GM12864 (cell line): Measurements from ENCODE around the gene PDCD2L.

Source experiments
- DNase-seq: peaks from one replicate; pipeline ENCODE4 v3.0.0-alpha.2; 2011; ENCODE audit warnings: low read depth
- H3K4me3 ChIP-seq: 2 replicates; pipeline ENCODE4 v1.5.1; 2011; ENCODE audit warnings: mild to moderate bottlenecking, low read depth, low read length, control low read depth
- CTCF ChIP-seq: IDR thresholded peaks from 2 replicates; pipeline ENCODE4 v1.5.1; 2011; ENCODE audit warnings: low read depth, mild to moderate bottlenecking, moderate library complexity, low read length, control low read depth, inconsistent platforms; ENCODE audit errors: missing control alignments

The PDCD2L gene

GRCh38 chr19:34373601-34374288 is 30.5 kb upstream of the PDCD2L start:
- no peak for TF ChIP-seq CTCF
- no peak overlapping the region for H3K4me3 ChIP-seq

GRCh38 chr19:34375598-34375997 is 28.6 kb upstream of the PDCD2L start:
- no peak for TF ChIP-seq CTCF
- DNase-seq, result no peak
- no peak overlapping the region for H3K4me3 ChIP-seq

More at GRCh38 chr19:34373601-34374288, 30.5 kb upstream of the PDCD2L start:
- DNase-seq, result no peak

DNA sequence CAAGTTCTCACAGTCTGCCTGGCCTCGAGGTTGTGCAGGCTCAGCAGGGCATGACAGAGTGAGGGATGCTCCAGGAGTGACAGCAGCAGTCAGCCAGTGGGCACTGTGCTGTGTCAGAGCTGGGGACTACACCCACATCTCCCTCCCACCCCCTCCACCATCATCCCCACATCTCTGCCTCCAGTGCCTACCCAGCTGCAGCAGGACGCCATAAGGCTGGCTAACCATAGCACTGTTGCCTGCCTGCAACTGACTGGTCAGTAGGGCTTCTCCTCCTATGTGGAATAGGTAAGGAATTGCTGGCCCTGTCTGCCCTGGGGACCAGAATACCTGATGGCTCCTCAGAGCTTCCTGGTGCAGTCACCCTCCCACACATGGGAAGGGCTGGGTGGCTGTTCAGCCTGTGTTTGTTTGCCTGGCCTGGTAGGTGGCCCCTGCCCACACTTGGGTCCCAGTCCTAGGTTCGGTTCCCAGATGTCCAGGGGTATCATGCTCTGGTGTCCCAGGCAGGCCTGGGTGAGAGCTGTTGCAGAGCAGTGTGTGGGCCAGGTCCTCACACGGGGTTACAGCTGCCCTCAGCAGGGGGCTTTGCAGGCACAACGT is 23.5 kb upstream of the PDCD2L start:
- no peak for TF ChIP-seq CTCF
- no peak overlapping the region for H3K4me3 ChIP-seq
- DNase-seq, result no peak

DNA sequence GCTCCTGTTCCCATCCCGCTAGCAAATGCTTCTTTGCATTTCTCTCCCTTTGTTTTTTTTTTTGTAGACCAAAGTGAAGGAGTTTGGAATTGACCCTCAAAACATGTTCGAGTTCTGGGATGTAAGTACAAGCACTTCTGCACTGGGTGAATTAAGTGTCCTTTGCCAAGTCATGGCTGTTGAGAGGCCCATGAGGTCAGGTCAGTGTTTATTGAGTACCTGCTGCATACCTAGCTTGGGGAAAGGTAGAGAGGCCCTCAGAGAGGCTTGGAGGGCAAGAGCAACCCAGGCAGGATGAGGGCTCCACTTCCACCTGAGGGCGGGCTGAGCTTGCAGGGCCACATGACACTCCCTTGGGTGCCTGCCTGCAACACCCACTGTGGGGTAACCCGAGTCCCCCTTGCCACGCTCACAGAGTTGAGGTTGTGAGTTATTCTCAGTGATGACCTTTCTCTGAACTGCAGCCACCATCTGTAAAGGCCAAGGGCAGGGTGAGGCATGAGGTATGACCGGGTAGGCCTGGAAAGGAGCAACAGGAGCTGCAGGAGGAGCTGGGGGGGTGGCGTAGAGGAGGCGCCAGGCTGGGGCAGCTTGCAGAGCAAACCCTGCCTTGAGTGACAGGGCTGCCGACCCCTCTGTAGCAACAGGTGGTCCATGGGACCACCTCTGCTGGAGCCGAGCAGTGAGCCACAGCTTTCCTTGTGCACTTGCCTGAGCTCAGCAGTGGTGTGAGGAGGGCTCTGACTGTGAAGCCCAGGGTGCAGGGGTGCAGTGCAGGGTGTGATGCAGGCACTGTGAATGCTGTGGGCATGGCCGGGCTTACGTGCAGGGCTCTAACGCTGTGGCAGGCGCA is 22.6 kb upstream of the PDCD2L start:
- DNase-seq, result no peak
- no peak overlapping the region for H3K4me3 ChIP-seq
- TF ChIP-seq CTCF, result no peak

- DNase-seq, result no peak
- no peak for TF ChIP-seq CTCF
These were observed 21.7 kb upstream of the PDCD2L start for GRCh38 chr19:34382471-34382870.

DNA sequence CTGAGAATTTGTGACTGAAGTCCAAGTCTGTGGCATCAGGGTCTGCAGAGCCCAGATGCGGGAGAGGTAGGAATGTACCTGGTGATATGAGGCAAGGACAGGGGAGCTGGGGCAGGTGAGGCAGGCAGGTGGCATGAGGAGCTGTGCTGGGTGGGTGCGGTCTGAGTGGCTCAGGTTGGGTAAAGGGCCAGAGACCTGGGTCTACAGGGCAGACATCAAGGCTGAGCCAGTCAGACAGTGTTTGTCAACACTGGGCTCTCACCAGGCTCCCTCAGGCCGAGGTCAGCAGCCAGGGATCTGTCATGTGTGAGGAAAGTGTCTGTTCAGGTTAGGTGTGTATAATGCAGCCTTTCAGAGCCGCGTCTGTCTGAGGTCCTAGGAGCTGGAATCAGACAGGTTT is 20.6 kb upstream of the PDCD2L start:
- TF ChIP-seq CTCF, result no peak
- DNase-seq, result no peak

More at GRCh38 chr19:34382471-34382870, 21.7 kb upstream of the PDCD2L start:
- no peak overlapping the region for H3K4me3 ChIP-seq

More for the DNA sequence above, 20.6 kb upstream of the PDCD2L start:
- H3K4me3 ChIP-seq, result no peak overlapping the region
